ENCODE data around the gene SMAP1. TPM values are rescaled to one million over a fixed set of nuclear protein-coding genes. Genes with fewer than 3 reads are reported as not detected.
A peak's percentile ranks its signal among the peaks of the same experiment; 100 is the strongest.

The SMAP1 gene
- total RNA-seq, 1 experiment from 2014 or later = 16.7 TPM

DNA sequence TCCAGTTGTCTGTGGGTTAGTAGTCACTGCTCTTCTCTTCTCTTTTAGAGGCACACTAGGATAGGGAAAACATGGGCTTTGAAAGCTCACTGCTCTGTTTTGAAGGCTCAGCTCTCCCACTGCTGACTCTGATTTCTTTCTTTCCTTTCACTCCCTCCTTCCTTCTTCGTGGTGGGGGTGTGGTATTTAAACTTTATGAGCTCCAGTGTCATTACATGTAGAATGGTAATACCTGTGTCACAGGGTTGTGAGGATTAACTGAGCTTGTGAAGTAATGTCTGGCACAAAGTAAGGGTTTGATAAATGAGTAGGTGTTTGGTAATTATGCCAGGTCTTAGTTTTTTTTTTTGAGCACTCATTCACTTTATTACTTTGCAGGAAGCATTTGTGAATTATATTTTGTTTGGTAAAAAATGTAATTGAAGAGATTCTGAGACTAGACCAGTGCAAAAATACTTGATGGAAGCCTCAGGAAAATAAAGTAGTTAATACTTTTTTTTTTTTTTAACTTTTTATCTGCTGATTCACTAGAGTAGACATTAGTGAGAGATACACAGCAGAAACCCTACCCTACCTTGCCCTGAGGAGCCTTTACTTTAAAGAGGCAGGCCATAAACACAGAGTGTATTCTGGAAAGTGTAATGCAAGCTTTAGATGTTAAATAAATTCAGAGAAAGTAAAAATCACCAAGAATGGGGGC is 17.3 kb downstream of the SMAP1 start:
- no peak for DNase-seq (ENCODE audit: low spot score)

DNA sequence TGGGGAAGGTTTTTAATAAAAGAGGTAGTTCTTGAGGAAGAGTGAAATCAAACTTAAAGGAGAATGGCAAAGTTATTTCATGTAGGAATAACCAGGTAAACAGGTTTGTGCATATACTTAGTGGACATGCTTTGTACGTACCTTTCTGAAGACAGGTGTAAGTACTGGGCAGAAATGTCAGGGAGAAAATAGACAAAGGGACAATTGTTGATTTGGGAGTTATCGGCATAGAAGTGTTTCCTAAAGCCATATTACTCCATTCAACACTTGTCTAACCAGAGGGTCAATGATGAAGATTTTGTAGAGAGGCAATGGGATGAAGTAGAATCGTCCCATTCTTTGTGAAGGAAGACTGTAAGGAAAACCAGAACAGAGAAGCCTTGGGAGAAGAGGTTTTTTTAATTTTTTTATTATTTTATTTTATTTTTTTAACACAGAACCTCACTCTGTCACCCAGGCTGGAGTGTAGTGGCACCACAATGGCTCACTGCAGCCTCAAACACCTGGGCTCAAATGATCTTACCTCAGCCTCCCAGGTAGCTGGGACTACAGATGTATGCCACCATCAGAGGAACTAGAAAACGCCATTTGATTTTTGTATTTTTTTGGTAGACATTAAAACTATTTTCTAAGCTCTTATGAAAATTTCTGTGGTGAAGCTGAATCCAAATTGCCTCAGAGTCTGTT is 18.0 kb downstream of the SMAP1 start:
- DNase-seq (ENCODE audit: low spot score) = no peak

DNA sequence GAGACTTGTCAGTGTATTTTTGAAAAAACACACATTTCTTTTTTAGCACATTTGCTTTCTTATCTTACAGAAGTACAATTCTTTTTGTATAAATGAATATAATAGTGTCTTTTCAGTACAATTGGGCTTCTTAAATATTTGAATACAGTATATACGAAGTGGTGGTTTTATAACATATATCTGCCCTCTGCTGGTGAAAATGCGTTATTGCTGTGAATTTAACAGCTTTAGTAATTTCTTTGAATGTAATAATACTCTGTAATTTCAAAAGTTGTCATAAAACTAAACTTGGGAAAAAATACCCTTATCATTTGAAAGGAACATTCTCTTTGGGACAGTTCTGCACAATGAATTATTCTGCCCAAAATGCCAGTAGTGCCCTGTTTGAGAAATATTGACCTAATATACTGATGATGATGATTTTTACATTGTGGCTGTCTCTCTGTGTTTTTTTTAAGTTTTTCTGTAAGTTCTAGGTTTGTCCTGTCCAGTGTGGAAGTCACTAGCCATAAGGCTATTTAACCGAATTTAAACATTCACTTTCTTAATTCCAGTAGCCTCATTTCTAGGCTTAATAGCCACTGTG is 19.0 kb downstream of the SMAP1 start:
- DNase-seq (ENCODE audit: low spot score) = peak; percentile 67

DNA sequence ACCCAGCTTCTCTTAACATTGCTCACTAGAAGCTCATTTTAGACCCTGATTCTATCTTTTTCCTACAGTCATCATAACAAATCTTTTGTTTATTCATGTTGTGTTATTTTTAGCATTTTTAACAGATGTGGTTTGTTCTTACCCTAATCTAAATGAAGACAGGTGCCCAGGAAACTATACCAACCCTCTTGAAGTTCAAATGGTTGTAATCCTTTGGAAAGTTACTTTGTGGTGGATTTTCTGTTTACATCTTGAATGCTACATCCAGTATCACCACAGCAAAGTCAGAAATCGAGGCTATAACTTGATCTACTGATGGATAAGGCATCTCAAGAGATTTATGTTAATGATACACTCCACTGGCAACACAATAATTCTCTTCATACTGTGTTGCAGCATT is 26.2 kb downstream of the SMAP1 start:
- no peak for DNase-seq (ENCODE audit: low spot score)

DNA sequence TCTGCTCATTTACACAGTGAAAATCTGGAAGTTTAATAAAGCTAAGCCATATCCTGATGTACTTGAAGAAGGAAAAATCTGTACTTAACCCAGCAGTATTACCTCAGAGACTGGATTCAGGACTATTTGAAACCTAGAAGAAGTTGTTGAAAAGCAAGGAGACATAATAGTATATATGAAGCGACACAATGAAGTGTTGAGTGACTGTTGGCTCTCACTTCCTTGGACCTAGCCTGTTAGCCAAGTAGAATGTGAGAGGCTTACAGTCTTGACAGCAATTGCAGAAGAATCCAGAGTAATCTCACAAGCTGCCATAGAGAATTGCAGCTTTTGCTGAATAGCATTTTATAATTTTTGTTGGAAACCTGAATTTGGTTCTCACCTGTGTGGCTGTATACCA is 26.7 kb downstream of the SMAP1 start:
- DNase-seq (ENCODE audit: low spot score) = no peak

DNA sequence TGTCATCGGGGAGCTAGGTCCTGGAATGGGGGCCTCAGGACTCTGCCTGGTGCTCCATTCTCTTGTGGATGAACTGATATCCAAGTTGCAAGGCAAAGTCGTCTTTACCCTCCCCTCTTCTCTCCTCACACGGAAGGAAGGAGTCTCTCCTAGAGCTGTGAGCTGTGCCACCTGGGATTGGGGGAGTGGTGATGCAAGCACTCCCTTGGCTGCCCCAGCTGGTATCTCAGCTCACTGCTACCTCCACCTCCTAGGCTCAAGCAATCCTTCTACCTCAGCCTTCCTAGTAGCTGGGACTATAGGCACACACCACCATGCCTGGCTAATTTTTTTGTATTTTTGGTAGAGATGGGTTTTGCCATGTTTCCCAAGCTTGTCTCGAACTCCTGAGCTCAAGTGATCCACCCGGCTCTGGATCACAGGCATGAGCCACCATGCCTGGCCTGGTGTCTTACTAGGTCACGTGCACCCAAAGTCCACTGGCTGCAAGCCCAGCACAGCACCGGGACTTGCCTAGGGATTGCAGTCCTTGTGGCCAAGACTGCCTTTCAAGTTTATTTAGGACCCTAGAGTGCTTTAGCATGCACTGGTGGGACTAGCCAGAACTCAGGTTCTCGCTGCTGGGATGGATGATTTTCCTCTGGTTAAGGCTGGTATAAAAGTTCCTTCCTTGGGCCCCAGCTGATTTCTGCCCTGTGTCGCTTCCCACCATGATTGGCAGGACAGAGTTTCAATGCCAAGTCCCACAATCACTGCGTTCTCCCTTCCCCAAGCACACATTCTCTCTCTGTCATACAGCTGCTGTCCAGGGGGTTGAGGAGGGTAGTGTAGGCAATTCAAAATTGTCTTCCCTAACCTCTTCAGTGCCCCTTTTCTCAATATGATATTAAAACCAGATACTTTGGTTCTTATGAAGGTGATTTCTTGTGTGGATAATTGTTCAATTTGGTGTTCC is 33.5 kb downstream of the SMAP1 start:
- no peak for DNase-seq (ENCODE audit: low spot score)

DNA sequence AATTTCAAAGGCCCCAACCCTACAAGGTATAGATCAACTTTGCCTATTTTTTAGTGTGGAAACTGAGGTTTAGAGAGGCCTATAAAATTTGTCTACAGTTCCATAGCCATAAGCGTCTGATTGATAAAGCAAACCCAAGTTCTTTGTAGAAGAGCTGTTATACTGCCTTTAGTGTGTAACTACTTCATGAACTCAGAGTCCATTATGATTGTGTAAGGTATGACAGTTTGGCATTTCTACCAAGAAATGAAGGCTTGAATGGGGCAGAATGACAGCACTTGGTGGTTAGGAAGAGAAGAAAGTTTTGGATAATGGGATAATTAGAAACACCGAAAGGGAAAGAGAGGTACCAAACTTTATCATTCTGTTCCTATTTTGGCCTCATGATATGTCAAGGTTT is 38.1 kb downstream of the SMAP1 start:
- no peak for DNase-seq (ENCODE audit: low spot score)

DNA sequence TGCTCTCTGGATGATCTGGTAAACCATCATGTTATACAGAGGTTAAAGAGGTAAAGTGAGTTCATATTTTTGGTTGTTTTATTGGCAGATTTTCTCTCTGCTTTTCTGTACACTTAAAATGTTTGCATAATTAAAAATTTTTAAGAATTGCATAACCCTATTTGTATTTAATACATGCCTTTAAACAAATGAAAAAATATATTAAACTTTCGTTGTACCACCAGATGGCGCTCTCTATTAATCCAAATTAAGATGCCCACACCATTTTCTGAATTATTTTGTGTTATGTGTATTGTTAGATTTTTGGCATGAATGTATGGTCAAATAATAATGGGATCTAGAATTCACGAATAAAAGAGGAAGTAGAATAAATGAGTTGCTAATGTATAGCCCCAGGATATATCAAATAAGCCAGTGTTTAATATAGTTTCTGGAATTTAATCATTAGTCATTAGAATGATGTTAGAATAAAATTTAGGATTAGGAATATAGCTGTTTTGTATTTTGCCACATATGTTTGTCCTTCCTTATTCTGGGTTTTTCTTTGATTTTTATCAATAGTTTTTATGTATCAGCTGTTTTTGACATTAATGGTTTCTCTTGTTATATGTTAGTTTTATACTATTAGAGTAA is 38.9 kb downstream of the SMAP1 start:
- DNase-seq (ENCODE audit: low spot score) = peak; percentile 75

DNA sequence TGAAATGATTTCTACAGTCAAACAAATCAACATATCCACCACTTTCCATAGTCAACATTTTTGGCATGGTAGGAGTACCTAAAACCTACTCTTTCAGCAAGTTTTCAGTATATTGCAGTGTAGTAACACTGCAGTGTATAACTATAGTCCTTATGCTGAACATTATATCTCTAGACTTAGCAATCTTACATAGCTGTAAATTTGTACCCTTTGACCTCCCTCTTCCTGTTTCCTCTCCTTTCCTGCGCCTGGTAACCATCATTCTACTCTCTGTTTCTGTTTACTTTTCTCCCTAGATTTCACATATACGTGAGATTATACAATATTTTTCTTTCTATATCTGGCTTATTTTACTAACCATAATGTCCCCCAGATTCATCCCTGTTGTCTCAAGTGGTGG is 40.2 kb downstream of the SMAP1 start:
- DNase-seq (ENCODE audit: low spot score) = no peak

DNA sequence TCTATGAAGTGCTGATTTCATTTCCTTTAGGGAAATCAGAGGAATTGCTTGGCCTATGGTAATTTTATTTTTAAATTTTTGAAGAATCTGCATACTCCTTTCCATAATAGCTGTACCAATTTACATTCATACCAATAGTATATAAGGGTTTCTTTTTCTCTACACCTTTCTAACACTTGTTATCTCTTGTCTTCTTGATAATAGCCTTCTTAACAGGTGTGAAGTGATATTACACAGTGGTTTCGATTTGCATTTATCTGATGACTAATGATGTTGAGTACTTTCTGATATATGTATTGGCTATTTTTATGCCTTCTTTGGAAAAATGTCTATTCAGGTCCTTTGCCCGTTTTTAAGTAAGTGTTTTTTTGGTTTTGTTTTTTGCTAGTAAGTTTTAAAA is 40.8 kb downstream of the SMAP1 start:
- DNase-seq (ENCODE audit: low spot score) = no peak

DNA sequence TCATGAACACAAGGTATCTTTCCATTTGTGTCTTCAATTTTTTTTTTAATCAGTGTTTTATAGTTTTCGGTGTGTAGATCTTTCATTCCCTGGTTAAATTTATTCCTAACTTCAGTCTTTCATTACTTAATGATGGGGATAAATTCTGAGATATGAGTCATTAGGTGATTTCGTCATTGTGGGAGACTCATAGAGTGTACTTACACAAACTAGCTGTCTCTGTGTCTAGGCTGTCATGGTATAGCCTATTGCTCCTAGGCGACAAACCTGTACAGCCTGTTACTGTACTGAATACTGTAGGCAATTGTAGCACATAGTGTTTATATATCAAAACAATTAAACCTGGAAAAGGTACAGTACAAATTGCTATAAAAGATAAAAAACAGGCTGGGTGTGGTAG is 42.1 kb downstream of the SMAP1 start:
- DNase-seq (ENCODE audit: low spot score) = peak; percentile 23

DNA sequence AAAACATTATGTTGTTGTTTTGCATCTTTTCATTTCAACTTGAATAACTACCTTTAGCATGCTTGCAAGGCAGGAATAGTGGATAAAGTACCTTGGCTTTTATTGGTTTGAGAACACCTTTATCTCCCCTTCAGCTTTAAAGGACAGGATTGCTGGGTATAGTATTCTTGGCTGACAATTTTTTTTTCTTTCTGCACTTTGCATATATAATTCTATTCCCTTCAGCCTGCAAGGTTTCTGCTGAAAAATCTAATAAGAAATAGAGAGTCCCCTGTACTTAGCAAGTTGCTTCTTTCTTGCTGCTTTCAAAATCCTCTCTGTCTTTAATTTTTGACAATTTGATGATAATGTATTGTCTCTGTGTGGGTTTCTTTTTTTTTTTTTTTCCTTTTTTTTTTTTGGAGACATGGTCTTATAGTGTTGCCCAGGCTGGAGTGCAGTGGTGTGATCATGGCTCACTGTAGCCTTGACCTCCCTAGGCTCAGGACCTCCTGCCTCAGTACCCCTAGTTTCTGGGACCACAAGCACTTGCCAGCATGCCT is 47.1 kb downstream of the SMAP1 start:
- DNase-seq (ENCODE audit: low spot score) = no peak

DNA sequence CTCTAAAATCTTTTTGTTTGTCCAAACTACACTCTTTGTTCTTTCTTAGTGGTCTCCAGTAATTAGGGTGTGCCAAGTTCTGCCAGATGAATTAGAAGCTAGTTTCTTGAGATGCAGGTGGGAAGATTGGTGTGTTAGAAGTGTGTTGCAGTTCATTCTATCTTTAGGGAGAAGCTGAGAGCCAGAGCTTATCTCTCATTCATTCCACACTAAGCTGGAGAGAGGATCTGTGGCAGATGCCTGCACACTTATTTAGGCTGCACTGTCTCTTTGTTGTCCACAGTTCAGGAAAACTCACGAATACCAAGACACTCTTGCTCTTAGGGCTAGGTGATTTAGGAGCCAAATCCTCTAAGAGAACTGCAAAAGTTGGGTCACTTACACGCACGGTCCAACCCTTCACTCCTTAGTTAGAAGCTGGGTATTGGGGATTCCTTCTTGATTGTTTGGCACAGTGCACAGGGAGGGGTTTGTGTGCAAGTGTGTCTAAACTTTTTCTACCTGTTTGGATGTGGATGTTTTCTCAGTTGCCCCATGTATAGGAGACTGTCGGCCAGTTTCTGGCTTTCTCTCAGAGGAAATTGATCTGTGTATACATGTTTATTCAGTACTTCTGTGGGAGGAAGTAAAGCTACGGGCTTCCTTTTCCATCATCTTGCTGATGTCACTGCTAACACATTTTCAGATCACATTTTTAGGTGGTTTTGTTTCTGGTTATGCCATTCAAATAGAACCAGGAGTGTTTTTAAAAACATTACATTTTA is 49.5 kb downstream of the SMAP1 start:
- DNase-seq (ENCODE audit: low spot score) = no peak

DNA sequence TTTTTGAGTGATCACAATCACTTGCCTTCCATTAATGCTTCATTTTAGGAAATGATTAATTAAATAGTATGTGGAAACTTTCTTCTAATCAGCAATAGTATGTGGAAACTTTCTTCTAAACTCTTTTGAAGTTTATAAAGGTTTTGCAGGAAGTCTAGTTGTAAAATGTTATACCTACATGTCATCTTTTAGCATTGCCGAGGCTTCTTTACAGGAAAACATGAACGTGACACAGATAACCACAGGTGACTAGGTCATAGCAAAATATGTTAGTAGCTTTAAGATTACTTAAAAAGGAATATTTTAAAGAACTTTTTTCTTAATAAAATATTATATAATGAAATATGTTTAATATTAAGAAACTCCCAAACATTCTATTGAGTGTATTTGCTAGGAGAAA is 56.8 kb downstream of the SMAP1 start:
- DNase-seq (ENCODE audit: low spot score) = no peak

DNA sequence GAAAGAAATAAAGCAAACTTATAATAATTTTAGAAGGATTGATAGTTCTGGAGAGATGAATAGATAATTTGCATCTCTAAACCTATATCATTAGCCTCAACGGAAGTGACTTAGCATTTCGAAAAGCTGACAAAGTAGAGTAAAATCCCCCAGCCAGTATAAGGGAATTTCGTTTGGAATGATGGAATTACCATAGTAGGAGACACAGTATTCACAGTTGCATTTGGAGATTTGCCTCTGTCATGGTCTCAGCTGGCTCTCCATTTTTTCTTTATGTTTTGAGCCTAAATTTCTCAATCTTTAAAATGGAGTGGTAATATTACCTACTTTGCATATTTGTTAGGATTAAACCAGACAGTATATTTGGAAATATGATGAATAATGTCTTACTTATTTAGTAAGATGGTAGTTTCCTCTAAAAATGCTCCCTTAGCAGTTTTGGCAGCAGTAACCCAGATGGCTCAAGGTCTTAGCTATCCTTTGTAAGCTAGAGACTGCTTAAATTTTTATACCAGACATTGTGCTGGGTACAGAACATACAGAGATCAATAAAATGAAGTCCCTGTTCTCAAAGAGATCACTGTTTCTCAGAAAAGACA is 58.2 kb downstream of the SMAP1 start:
- DNase-seq (ENCODE audit: low spot score) = no peak

DNA sequence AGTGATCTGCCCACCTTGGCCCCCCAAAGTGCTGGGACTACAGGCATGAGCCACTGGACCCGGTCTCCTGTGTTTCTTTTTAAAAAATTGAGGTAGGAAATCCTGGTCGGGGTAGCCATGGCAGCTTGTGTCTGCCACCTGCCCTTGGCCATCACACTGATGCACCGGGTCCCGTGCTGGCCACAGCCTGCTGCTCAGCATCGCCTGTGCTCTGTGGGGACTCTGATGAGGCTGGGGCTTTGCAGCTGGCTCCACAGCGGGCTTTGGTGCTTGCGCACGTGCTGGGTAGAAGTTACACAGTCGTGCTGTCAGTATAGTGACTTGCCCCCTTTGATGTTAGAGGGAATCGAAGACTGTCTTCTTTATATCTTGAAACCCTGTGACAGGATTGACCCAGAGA is 66.7 kb downstream of the SMAP1 start:
- no peak for DNase-seq (ENCODE audit: low spot score)

DNA sequence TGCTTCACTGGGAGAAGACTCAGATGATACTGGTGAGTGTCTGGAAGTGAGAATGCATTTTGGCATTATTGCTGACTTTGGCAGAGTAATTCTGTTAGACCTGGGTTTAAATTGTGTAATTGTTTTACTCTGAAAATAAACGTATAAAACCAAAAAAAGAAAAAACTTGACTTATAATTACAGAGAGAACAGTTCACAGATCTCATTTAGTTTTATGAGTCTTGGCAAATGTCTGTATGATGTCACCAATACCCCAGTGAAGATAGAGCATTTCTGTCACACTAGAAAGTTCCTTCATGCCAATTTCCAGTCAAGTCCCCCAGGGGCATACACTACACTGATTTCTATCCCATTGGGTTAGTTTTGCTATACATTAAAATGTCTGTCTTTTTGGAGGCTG is 67.3 kb downstream of the SMAP1 start:
- DNase-seq (ENCODE audit: low spot score) = no peak

DNA sequence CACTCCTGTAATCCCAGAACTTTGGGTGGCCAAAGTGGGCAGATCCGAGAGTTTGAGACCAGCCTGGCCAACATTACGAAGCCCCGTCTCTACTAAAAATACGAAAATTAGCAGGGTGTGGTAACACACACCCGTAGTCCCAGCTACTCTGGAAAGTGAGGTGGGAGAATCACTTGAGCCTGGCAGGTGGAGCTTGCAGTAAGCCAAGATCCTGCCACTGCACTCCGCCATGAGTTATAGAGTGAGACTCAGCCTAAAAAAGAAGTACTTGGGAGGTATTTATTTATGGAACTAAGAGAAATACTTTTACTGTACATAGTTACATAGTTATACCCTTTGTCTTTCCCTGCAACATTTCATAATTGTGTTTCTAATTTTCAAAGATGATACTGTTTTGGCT is 67.8 kb downstream of the SMAP1 start:
- no peak for DNase-seq (ENCODE audit: low spot score)

DNA sequence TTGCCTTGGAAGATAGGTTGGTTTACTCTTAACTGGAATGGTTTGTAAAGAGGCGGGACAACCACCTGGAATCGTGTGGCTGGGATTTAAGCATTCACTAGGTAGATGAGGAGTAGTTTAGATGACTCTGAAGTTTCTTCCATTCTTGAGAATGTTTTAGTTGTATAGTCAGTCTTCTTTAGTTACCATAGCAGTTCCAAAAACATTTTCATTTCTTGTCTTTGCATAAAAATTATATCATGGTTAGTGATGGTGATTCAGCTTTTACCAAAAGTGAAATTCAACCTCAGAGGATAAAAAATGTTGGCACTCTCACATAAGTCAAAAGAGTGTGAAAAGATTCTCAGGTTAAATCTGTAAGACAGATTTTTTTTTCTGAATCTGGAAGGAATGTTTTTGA is 70.3 kb downstream of the SMAP1 start:
- DNase-seq (ENCODE audit: low spot score) = no peak

DNA sequence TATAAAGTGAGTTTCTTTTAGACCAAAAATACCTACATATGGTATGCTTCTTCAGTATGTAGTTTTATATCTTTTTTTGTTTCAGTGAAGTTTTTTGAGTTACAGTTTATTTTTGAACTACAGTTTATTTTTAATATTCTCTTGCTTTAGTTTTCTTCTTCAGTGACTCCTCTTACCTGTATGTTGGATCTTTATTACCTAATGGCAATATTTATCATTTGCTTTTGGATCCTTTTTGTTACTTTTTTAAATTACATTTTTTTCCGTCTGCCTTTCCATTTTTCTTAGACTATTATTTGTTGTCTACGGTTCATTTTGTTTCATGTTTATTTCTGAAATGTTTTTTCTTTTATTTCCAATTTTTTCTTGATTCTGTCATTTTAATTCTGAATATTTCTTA is 71.9 kb downstream of the SMAP1 start:
- no peak for DNase-seq (ENCODE audit: low spot score)

All from HT-29 (cell line).